Fibroblast of villous mesenchyme (primary cell): ENCODE measurements around the gene WFDC1. TPM values are rescaled to one million over a fixed set of nuclear protein-coding genes. Genes with fewer than 3 reads are reported as not detected.

Experiments used
- DNase-seq: peaks from one replicate; pipeline ENCODE4 v3.0.0-alpha.2; 2010; ENCODE audit warnings: low read depth
- H3K4me3 ChIP-seq: 2 replicates; pipeline ENCODE4 v1.5.1; 2011; ENCODE audit warnings: low read depth, mild to moderate bottlenecking, low read length
- CTCF ChIP-seq: IDR thresholded peaks from 2 replicates; pipeline ENCODE4 v1.5.1; 2012; ENCODE audit warnings: low read depth, mild to moderate bottlenecking, low read length; ENCODE audit not compliant: insufficient read depth
- total RNA-seq: library from RNA; depleted of rRNA; stranded (reverse); fragments of >200 nt; gene quantifications from 2 replicates; pipeline ENCODE4 v1.2.3, GENCODE V29; 2012

WFDC1 gene
- total RNA-seq = 8.2 and 10.0 TPM in 2 replicates

- no peak for DNase-seq
- H3K4me3 ChIP-seq = peak within 1 kb of the TSS; percentile 35
Observed at GRCh38 chr16:84294531-84295142, at the start of gene WFDC1. Gene WFDC1 (plus strand): TSS chr16:84294878. CDS start chr16:84294972, 94 bp downstream.

GRCh38 chr16:84245956-84246678, 48.6 kb upstream of the WFDC1 start:
- no peak for TF ChIP-seq CTCF
- H3K4me3 ChIP-seq = no peak overlapping the region
- DNase-seq = no peak

More at GRCh38 chr16:84294531-84295142, at the start of gene WFDC1:
- no peak for TF ChIP-seq CTCF

GRCh38 chr16:84246679-84247077, 48.0 kb upstream of the WFDC1 start:
- no peak for DNase-seq
- TF ChIP-seq CTCF = no peak
- no peak overlapping the region for H3K4me3 ChIP-seq

- no peak for DNase-seq
- H3K4me3 ChIP-seq = no peak overlapping the region
- no peak for TF ChIP-seq CTCF
Observed at GRCh38 chr16:84247331-84247730, 47.3 kb upstream of the WFDC1 start.

- H3K4me3 ChIP-seq = no peak overlapping the region
- no peak for DNase-seq
- TF ChIP-seq CTCF = no peak
Observed at GRCh38 chr16:84247844-84248243, 46.8 kb upstream of the WFDC1 start.

GRCh38 chr16:84252184-84252583, 42.5 kb upstream of the WFDC1 start:
- no peak overlapping the region for H3K4me3 ChIP-seq
- no peak for DNase-seq
- no peak for TF ChIP-seq CTCF

GRCh38 chr16:84253173-84253572, 41.5 kb upstream of the WFDC1 start:
- no peak overlapping the region for H3K4me3 ChIP-seq
- TF ChIP-seq CTCF = no peak
- DNase-seq = no peak
